ENCODE results near the gene THBS2.
"Not testable (repeated sequence)": the region's sequence is repeated elsewhere in the genome, so short reads cannot be mapped to it uniquely, and the experiment has no call there.

Gene THBS2

GRCh38 chr6:169273511-169273910 is 19.9 kb upstream of the THBS2 start:
- no peak for DNase-seq (ENCODE audit: low read depth in 4 of 4, low spot score in 1 of 4)

GRCh38 chr6:169271877-169272216 is 18.2 kb upstream of the THBS2 start:
- DNase-seq (ENCODE audit: low read depth in 4 of 4, low spot score in 1 of 4) = no peak

GRCh38 chr6:169271158-169271876 is 17.7 kb upstream of the THBS2 start:
- DNase-seq (ENCODE audit: low read depth in 4 of 4, low spot score in 1 of 4) = no peak

- not testable (repeated sequence) for DNase-seq (ENCODE audit: low read depth in 4 of 4, low spot score in 1 of 4)
These were observed 16.4 kb upstream of the THBS2 start for GRCh38 chr6:169270077-169270380.

GRCh38 chr6:169269180-169270076 is 15.8 kb upstream of the THBS2 start:
- DNase-seq (ENCODE audit: low read depth in 4 of 4, low spot score in 1 of 4) = no peak

- DNase-seq (ENCODE audit: low read depth in 4 of 4, low spot score in 1 of 4) = no peak
These were observed 14.6 kb upstream of the THBS2 start for GRCh38 chr6:169268276-169268675.

GRCh38 chr6:169266746-169267591 is 13.3 kb upstream of the THBS2 start:
- no peak for DNase-seq (ENCODE audit: low read depth in 4 of 4, low spot score in 1 of 4)

GRCh38 chr6:169266261-169266660 is 12.6 kb upstream of the THBS2 start:
- DNase-seq (ENCODE audit: low read depth in 4 of 4, low spot score in 1 of 4) = no peak

GRCh38 chr6:169265486-169266131 is 12.0 kb upstream of the THBS2 start:
- DNase-seq (ENCODE audit: low read depth in 4 of 4, low spot score in 1 of 4) = no peak

- no peak for DNase-seq (ENCODE audit: low read depth in 4 of 4, low spot score in 1 of 4)
These were observed 10.4 kb upstream of the THBS2 start for GRCh38 chr6:169263836-169264608.

GRCh38 chr6:169263374-169263773 is 9.7 kb upstream of the THBS2 start:
- no peak for DNase-seq (ENCODE audit: low read depth in 4 of 4, low spot score in 1 of 4)

GRCh38 chr6:169262602-169263001 is 9.0 kb upstream of the THBS2 start:
- not testable (repeated sequence) for DNase-seq (ENCODE audit: low read depth in 4 of 4, low spot score in 1 of 4)

- DNase-seq (ENCODE audit: low read depth in 4 of 4, low spot score in 1 of 4) = no peak
These were observed 2.9 kb upstream of the THBS2 start for GRCh38 chr6:169256518-169256917.

GRCh38 chr6:169256061-169256460 is 2.4 kb upstream of the THBS2 start:
- no peak for DNase-seq (ENCODE audit: low read depth in 4 of 4, low spot score in 1 of 4)

GRCh38 chr6:169255643-169256042 is 2.0 kb upstream of the THBS2 start:
- no peak for DNase-seq (ENCODE audit: low read depth in 4 of 4, low spot score in 1 of 4)

- no peak for DNase-seq (ENCODE audit: low read depth in 4 of 4, low spot score in 1 of 4)
These were observed 1.0 kb upstream of the THBS2 start for GRCh38 chr6:169254456-169255316.

GRCh38 chr6:169252505-169253189 is 999 bp downstream of the THBS2 start:
- no peak for DNase-seq (ENCODE audit: low read depth in 4 of 4, low spot score in 1 of 4)

- DNase-seq (ENCODE audit: low read depth in 4 of 4, low spot score in 1 of 4) = no peak
These were observed 1.7 kb downstream of the THBS2 start for GRCh38 chr6:169251822-169252504.
